IMR-90 (cell line): ENCODE results near the gene PRPSAP1.

ENCODE experiments used
- RAD21 ChIP-seq: IDR thresholded peaks from 2 replicates; pipeline ENCODE4 v1.6.1; 2012; ENCODE audit warnings: low read length, improper control_type of control experiment
- RCOR1 ChIP-seq: IDR thresholded peaks from 2 replicates; pipeline ENCODE4 v1.6.1; 2012; ENCODE audit warnings: mild to moderate bottlenecking, low read length, improper control_type of control experiment; ENCODE audit not compliant: insufficient replicate concordance

DNA sequence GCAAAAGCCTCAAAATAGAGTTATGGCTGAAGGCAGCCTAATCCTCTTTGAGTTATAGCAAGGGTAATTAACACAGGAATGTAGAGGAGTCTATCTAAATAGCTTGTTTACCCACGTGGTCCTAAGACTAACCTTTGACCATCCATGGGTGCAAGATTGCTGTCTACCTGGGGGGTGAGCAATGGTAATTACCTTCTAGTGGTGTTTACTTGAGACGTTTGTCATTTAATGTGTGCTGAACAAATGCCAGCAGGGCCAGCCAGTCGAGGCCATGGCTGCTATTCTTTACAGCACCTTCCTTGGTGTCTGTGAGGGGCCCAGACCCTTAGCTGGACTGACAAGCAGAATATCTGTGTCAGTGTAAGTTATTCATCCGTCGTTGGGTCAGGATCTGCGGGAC, 13.9 kb upstream of the PRPSAP1 start:
- TF ChIP-seq RCOR1 = no peak
- TF ChIP-seq RAD21 = no peak
